Measurements from ENCODE around the gene CSTF1.

Gene CSTF1

DNA sequence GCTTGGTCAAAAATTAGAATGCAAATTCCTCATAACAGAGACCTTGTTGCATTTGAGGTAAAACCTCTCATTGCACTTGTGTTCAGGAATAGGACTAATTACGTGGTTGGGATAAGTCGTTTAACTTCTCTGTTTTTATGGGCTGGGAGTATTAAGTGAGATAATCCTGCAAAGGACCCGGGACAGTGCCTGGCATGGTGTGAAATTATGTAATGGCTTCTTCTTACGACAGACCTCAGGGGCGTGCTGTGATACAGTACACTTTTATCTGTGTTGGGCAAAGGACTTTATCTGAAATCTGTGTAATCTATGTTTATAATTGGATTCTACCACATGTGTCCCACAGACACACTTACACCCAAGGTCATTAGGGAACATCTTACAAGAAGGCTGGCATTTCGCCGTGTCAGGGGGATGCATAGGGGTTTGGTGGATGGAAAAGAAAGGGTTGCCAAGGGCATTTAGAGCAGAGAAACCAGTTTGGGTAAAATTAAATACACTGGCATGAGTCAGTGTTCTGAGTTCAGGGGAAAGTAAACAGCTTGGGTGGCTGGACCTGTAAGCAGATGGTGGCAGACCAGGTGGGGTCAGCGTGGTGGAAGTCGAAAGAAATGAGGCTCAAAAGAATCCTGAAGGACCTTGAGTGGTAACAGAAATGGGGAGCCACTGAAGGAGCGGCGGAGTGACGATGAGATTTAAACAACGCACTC is 58.8 kb downstream of the CSTF1 start:
- DNase-seq: no peak

DNA sequence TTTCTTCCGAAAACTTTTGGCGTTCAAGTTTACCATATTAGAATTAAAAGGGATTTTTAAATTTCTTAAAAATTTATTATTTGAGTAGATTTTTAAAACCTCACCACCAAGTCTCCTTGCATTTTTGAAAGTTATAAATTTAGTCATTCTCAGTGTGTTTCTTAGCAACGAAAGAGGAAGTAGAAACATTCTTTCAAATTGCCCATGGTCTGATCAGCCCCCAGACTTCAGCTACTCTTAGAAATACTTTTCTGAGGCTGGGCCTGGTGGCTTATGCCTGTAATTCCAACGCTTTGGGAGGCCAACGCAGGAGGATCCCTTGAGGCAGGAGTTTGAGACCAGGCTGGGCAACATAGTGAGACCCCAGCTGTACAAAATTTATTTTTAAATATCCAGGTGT is 60.9 kb downstream of the CSTF1 start:
- no peak for DNase-seq

DNA sequence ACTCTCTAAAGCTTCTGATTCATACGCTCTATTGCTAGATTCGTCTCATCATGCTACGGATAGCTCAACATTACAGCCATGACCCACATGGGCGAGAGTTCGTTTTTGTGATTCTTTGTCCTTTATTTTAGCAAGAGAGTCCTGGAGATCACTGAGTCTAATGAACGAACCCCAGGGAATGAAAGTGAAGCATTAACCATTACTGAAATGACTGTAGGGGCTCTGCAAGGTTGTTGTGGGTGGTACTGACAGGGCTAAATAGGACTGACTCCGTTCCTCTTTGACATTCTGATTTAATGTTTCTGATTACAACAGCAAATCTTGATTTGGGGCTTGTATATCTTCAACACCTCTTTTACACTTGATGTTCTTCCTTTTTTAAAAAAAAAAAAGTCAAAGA is 62.3 kb downstream of the CSTF1 start:
- DNase-seq: no peak
